Measurements from ENCODE around the gene SORBS1.

SORBS1 gene

DNA sequence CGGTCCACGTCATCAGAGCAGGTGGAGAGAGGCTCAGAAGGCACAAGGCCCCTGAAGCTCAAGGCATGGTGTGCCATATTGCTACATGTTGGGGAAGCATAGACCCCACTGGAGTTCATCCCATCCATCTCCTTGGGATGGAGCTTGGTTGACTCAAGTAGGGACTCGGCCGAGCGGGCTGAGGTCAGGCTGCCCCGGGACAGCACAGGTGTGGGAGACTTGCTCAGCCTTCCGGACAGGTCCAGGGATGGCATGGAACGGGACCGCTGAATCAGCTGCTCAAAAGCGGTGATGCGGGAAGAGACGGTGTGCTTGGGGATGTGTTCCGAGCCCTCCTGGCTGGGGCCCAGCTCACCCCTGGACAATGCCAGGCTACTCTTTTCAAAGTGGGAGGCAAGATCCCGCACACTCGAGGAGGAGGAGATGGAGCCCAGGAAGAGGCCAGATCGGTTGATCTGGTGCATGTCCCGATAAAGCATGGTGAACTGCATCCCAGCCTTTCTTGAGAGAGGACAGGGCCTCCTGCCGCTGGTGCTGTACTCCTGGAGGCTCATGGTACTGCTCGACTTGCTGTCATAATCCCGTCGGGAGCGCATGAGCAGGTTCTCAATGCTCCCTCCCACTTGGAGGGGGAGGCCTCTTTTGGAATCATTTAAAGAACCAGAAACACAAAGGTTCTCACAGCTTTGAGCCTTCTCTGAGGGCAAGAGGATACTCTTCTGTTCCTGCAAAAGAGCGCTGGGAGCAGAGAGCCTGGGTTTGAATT lies 204.8 kb downstream of the SORBS1 start:
- Histone ChIP-seq H3K4me1 (ENCODE audit: insufficient read depth, poor library complexity, severe bottlenecking) (peaks cover 21% of the 10 kb centered on the region), H3K27ac (ENCODE audit: poor library complexity, severe bottlenecking) (no peak overlapping the region), H3K27me3 (ENCODE audit: insufficient read depth, poor library complexity, severe bottlenecking) (no peaks in the 10 kb centered on the region), H3K36me3 (ENCODE audit: low read depth) (no peaks in the 10 kb centered on the region), H3K4me3 (ENCODE audit: severe bottlenecking) (no peak overlapping the region), H3K9me3 (ENCODE audit: severe bottlenecking) (no peaks in the 10 kb centered on the region)
- no peak for TF ChIP-seq CTCF (IDR thresholded peaks at IDR 0.05; ENCODE audit: poor library complexity, severe bottlenecking)
- DNase-seq (ENCODE audit: low spot score) (no peak), ATAC-seq (ENCODE audit: low read depth) (no peak)

GRCh38 chr10:95355301-95355700 lies 205.9 kb downstream of the SORBS1 start:
- no peak overlapping the region for H3K27ac ChIP-seq (ENCODE audit: poor library complexity, severe bottlenecking)
- no peaks in the 10 kb centered on the region for H3K27me3 ChIP-seq (ENCODE audit: insufficient read depth, poor library complexity, severe bottlenecking)
- H3K4me3 ChIP-seq (ENCODE audit: severe bottlenecking), result no peak overlapping the region
- no peaks in the 10 kb centered on the region for H3K9me3 ChIP-seq (ENCODE audit: severe bottlenecking)
- TF ChIP-seq CTCF (IDR thresholded peaks at IDR 0.05; ENCODE audit: poor library complexity, severe bottlenecking), result no peak
- peaks cover 21% of the 10 kb centered on the region for H3K4me1 ChIP-seq (ENCODE audit: insufficient read depth, poor library complexity, severe bottlenecking)
- no peaks in the 10 kb centered on the region for H3K36me3 ChIP-seq (ENCODE audit: low read depth)
- DNase-seq (ENCODE audit: low spot score) (no peak), ATAC-seq (ENCODE audit: low read depth) (no peak)

- H3K27ac ChIP-seq (ENCODE audit: poor library complexity, severe bottlenecking), result no peak overlapping the region
- H3K36me3 ChIP-seq (ENCODE audit: low read depth), result no peaks in the 10 kb centered on the region
- ATAC-seq (ENCODE audit: low read depth) (no peak), DNase-seq (ENCODE audit: low spot score) (no peak)
- no peaks in the 10 kb centered on the region for H3K27me3 ChIP-seq (ENCODE audit: insufficient read depth, poor library complexity, severe bottlenecking)
- no peak overlapping the region for H3K4me3 ChIP-seq (ENCODE audit: severe bottlenecking)
- no peak for TF ChIP-seq CTCF (IDR thresholded peaks at IDR 0.05; ENCODE audit: poor library complexity, severe bottlenecking)
- H3K4me1 ChIP-seq (ENCODE audit: insufficient read depth, poor library complexity, severe bottlenecking), result peaks cover 23% of the 10 kb centered on the region
- no peaks in the 10 kb centered on the region for H3K9me3 ChIP-seq (ENCODE audit: severe bottlenecking)
Measured at GRCh38 chr10:95354110-95354509, 207.1 kb downstream of the SORBS1 start.

DNA sequence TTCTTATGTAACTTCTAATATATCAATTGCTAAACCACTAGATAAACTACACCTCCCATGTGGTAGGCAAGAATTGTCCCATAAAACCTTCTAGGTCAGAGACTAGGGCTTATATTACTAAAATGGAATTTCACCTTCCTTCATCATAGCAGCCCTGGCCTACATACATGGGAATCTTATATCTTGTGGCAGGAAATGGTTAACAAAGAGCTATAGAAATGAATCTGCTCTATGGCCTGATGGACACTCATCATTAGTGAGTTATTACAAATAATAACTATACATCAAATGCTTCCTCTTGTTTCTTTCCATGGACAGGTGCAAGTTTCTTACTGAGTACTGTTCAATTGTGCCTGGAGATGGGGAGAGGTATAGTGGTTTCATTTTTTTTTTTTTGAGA lies 208.0 kb downstream of the SORBS1 start:
- H3K27me3 ChIP-seq (ENCODE audit: insufficient read depth, poor library complexity, severe bottlenecking), result no peaks in the 10 kb centered on the region
- H3K9me3 ChIP-seq (ENCODE audit: severe bottlenecking), result no peaks in the 10 kb centered on the region
- peaks cover 13% of the 10 kb centered on the region for H3K4me1 ChIP-seq (ENCODE audit: insufficient read depth, poor library complexity, severe bottlenecking)
- TF ChIP-seq CTCF (IDR thresholded peaks at IDR 0.05; ENCODE audit: poor library complexity, severe bottlenecking), result no peak
- DNase-seq (ENCODE audit: low spot score) (no peak), ATAC-seq (ENCODE audit: low read depth) (no peak)
- no peak overlapping the region for H3K4me3 ChIP-seq (ENCODE audit: severe bottlenecking)
- H3K27ac ChIP-seq (ENCODE audit: poor library complexity, severe bottlenecking), result no peak overlapping the region
- no peaks in the 10 kb centered on the region for H3K36me3 ChIP-seq (ENCODE audit: low read depth)

DNA sequence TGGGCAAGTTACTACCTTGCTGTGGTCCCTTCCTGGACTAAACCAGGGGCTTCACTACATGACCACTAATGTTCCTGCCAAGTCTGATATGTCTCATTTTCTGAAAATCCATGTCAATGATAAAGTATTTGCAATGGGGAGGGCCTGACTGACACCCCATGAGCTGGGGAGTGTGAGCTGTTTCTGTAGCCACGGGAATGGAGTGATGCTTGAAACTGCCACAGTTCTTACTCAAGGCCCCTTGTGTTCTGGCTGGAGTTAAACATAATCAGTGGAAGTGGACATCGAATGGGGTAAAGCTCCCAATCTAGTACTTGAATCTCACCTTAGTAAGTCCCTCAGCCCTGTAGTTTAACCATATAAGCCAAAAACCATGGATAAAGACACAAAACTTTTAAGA lies 208.5 kb downstream of the SORBS1 start:
- Histone ChIP-seq H3K36me3 (ENCODE audit: low read depth) (no peaks in the 10 kb centered on the region), H3K27me3 (ENCODE audit: insufficient read depth, poor library complexity, severe bottlenecking) (no peaks in the 10 kb centered on the region), H3K4me1 (ENCODE audit: insufficient read depth, poor library complexity, severe bottlenecking) (peaks cover 10% of the 10 kb centered on the region), H3K4me3 (ENCODE audit: severe bottlenecking) (no peak overlapping the region), H3K27ac (ENCODE audit: poor library complexity, severe bottlenecking) (no peak overlapping the region), H3K9me3 (ENCODE audit: severe bottlenecking) (no peaks in the 10 kb centered on the region)
- ATAC-seq (ENCODE audit: low read depth), result no peak
- DNase-seq (ENCODE audit: low spot score), result no peak
- no peak for TF ChIP-seq CTCF (IDR thresholded peaks at IDR 0.05; ENCODE audit: poor library complexity, severe bottlenecking)

Measured in RWPE2 (cell line).